Omental fat pad (tissue), 4 donors: ENCODE data around the gene HCK. TPM values are rescaled to one million over a fixed set of nuclear protein-coding genes. Genes with fewer than 3 reads are reported as not detected.
A peak's percentile ranks its signal among the peaks of the same experiment; 100 is the strongest.

Experiments used
- ATAC-seq: fragments of 150-250 bp; one replicate; pipeline ENCODE4 v1.9.1; 2016; ENCODE audit warnings: mild to moderate bottlenecking, moderate library complexity; ENCODE audit not compliant: low FRiP score
- DNase-seq: peaks from one replicate; pipeline ENCODE4 v3.0.0-alpha.2; 2019; ENCODE audit warnings: low spot score
- total RNA-seq, 4 donors: library from RNA; depleted of rRNA; stranded (reverse); fragments of >200 nt; gene quantifications; one replicate each; pipeline ENCODE4 v1.1.0, GENCODE V29; 2016
- TF ChIP-seq, protein P1 (sequence below), 3 donors: fragments of 450-650 bp; IDR thresholded peaks; one replicate each; pipeline ENCODE4 v1.5.1; 2016 to 2017; ENCODE audit warnings: antibody characterized with exemption in 3 of 3, mild to moderate bottlenecking in 3 of 3, moderate library complexity in 2 of 3

The HCK gene
- total RNA-seq, 4 donors from 2014 or later: 22.4 to 68.6 (median 39.2) TPM

DNA sequence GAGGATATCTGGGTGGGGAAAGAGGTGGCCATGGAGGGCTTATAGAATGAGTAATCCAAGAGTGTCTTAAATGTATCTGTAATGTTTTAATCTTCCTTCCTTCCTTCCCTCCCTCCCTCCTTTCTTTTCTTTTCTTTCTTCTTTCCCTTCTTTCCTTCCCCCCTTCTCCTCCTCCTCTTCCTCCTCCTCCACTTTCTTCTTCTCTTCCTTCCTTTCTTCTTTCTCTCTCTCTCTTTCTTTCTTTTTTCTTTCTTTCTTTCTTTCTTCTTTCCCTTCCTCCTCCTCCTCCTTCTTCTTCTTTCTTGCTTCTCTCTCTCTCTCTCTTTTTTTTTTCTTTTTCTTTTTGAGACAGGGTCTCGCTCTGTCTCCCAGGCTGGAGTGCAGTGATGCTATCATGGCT is 7.1 kb downstream of the HCK start:
- TF ChIP-seq, protein P1, sequence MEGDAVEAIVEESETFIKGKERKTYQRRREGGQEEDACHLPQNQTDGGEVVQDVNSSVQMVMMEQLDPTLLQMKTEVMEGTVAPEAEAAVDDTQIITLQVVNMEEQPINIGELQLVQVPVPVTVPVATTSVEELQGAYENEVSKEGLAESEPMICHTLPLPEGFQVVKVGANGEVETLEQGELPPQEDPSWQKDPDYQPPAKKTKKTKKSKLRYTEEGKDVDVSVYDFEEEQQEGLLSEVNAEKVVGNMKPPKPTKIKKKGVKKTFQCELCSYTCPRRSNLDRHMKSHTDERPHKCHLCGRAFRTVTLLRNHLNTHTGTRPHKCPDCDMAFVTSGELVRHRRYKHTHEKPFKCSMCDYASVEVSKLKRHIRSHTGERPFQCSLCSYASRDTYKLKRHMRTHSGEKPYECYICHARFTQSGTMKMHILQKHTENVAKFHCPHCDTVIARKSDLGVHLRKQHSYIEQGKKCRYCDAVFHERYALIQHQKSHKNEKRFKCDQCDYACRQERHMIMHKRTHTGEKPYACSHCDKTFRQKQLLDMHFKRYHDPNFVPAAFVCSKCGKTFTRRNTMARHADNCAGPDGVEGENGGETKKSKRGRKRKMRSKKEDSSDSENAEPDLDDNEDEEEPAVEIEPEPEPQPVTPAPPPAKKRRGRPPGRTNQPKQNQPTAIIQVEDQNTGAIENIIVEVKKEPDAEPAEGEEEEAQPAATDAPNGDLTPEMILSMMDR (IDR thresholded peaks at IDR 0.05): no peak
- DNase-seq: no peak
- no peak for ATAC-seq

DNA sequence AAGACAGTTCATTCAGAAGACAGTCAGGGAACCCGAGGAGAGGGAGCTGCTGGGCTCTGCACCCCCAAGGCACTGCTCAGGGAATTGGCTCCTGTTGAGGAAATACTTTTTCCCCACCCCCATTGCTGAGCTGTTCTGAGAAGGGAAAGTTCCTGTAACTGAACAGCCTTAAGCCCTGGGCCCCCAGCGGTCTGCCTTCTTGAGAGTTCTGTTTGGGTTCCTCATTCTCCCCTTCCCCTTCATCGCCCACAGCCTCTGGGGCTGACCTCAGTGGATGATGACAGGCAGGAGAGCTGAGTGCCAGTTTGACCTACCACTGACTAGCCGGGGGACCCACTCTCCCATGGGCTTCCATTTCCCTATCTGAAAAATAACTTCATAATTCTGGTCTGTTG is 10.7 kb downstream of the HCK start:
- TF ChIP-seq, protein P1 (IDR thresholded peaks at IDR 0.05): no peak
- ATAC-seq (peak; percentile 16), DNase-seq (no peak)

DNA sequence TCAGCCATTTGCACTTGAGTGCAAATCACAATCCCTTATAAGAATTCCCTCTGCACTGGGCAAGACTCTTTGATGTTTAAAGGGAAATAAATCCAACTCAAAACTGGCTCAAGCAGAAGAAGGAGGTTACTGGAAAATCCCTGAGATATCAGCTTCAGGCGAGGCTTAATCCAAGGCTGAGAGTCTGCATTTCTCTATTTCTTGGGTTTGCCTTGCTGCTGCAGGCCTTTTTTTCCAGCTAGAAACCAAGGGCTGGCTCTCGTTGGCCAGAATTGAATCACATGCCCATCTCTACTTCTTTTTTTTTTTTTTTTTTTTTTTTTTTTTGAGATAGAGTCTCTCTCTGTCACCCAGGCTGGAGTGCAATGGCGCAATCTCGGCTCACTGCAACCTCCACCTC is 11.7 kb downstream of the HCK start:
- DNase-seq: no peak
- TF ChIP-seq, protein P1 (IDR thresholded peaks at IDR 0.05): no peak
- ATAC-seq: no peak

DNA sequence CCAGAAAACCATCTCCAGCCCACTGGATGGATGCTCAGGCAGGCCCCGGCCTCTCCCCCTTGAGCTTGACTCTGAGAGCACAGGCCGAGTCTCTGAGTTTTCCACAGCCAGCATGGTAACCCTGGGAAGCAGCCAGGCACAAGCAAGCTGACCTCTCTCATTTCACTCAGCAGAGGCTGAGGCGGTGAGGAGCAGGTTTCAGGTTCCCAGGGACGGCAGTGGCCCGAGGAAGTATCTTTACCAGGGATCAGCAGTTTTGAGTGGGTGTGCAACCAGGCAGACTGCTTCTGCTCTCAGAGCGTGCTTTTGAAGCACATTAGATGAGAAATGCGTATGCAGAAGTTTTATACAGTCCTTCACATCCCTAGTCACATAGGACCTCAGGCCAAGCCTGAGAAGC is 12.6 kb downstream of the HCK start:
- DNase-seq (no peak), ATAC-seq (no peak)
- TF ChIP-seq, protein P1 (IDR thresholded peaks at IDR 0.05): no peak

DNA sequence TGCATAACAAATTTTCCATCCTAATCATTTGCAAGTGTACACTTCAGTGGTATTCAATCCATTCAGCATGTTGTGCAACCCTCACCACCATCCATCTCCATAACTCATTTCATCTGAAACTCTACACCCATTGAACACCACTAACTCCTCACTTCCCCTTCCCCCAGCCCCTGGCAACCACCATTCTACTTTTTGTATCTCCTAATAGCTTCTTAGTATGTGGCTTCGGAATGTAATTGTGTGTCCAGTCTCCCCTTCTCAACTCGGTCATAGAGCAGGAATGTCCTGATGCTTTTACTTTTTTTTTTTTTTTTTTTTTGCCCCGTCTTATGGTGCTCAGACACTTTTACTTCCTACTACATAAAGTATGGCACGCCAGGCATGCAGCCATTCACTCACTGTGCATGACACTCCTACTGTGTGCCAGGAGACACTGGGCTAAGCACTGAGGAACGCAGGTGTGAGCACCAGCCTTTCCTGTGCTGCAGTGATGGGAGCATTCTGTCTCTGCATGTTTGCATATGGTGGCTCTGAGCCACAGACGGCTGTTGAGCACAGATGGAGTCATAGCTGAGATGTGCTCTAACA is 15.3 kb downstream of the HCK start:
- ATAC-seq (no peak), DNase-seq (no peak)
- TF ChIP-seq, protein P1 (IDR thresholded peaks at IDR 0.05): no peak

DNA sequence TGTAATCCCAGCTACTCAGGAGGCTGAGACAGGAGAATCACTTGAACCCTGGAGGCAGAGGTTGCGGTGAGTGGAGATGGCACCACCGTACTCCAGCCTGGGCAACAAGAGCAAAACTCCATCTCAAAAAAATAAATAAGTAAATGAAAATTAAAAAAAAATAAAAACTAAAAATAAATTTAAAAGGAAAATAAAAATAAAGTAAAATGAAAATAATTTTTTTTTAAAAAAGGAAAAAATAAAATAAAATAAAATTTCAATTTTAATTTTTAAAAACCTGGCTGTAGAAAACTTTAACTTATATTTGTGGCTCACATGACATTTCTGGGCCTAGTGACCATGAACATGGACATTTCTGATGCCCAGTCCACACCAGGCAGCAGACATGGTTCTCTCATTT is 16.1 kb downstream of the HCK start:
- TF ChIP-seq, protein P1 (IDR thresholded peaks at IDR 0.05): no peak
- no peak for ATAC-seq
- no peak for DNase-seq

DNA sequence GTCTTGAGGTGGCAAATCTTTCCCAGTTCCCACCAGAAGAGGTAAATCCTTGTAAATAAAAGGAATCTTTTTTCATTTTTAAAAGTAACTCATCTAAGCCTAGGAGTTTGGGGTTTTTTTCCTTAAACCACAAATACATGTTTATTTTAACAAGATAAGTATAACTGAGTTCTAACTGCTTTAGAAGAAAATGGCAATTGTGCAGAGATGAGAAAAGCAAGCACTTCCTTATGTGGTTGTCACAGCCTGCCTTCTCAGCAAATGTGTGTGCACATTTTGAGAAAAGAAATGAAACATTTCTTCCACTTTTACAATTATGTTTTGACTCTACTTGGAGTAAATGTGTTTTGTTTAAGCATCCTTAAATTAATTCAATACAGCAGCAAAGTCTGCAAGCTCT is 17.7 kb downstream of the HCK start:
- no peak for DNase-seq
- TF ChIP-seq, protein P1 (IDR thresholded peaks at IDR 0.05): no peak
- ATAC-seq: no peak
